Stimulated activated CD4-positive, alpha-beta T cell treated with anti-CD3 and anti-CD28 coated beads, Interleukin-12 subunit alpha, Interleukin-12 subunit beta, amount 100 ng/mL, for 24 hours (primary cell): ENCODE measurements around the gene ZNF419.

Experiments used
- DNase-seq, 2 experiments: peaks; one replicate each; pipeline ENCODE4 v3.0.0-alpha.2; 2020; ENCODE audit warnings: low read depth in 2 of 2

Gene ZNF419

GRCh38 chr19:57527136-57527881 is 39.8 kb downstream of the ZNF419 start, which contains the start of gene ZNF549:
Gene ZNF549 (plus strand): TSS chr19:57527356. CDS start chr19:57527574, 218 bp downstream.
- peak; percentile 77 to 81 for DNase-seq

GRCh38 chr19:57537953-57538547 is 50.5 kb downstream of the ZNF419 start:
- no peak for DNase-seq
